Endothelial cell of hepatic sinusoid (primary cell): ENCODE results near the gene NLGN4X.

Experiments
- in situ Hi-C: cut with HindIII; loops from 2 replicates; pipeline ENCODE4 v1.10.0; 2017; ENCODE audit warnings: low sequenced_read_pairs

Gene NLGN4X

DNA sequence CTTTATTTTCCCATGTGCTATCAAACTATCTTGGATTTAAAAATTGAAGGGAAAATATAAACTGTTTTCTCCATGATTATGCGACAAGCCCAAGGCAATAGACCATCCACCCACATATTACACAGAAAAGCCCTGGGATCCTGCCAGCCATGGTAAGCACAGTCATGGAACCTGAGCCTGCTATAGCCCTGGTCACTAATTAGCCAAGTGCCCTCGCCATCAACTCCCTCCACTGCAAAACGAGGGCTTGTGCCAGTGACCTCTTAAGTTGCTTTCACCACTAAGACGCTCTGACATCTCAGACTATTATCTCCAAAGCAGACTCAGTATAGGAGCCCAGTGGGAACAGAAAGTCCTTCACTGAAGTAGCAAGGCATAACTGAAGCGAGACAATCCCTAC lies 69.2 kb downstream of the NLGN4X start:
- in situ Hi-C loops = no loop called here

DNA sequence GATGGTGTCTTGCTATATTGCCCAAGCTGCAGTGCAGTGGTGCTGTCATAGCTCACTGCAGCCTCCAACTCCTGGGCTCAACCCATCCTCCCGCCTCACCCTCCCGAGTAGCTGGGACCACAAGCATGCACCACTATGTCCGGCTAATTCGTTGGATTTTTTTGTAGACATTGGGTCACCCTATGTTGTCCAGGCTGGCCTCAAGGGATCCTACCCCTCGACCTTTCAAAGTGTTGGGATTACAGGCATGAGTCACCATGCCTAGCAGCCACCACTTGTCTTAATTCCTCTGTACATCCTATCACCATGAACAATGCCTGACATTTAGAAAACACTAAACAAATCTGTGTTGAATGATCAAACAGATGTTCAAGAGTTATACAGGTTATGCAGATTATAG lies 76.7 kb downstream of the NLGN4X start:
- in situ Hi-C loops = no loop called here

DNA sequence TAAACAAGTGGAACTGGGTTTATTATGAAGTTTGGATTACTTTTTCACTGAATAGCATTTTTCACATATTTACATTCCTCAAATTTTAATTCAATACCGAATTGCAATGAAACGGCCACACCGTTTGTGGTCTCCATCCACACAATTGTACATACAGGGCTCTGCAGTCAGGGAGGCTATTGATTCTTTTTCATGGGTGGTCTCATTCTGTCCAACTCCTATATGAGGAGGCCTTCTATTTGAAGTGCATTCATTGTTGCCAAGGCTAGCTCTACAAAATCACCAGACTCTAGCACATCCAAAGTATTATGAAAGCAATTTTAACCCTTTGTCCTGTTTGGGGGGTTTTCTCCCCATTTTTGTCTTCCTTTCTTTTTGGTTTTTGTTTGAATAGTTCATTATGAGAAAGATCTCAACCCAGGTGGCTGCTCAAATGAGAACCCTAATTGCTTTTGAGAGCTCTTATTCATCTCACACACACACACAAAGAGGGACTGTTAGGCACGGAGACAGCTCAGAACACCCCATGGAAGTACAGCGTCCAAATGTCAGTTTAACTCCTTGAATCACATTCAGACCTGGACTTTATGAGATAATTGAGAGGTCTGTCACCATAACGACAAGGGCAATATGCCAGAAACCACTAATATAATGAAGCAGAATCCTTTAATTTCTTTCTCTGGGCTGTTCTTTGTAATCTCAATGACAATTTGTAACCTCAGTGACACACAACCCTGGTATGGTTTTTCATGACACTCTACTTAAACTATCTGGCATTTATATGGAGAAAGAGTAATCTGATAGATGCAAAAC lies 79.4 kb downstream of the NLGN4X start:
- in situ Hi-C loops = loop anchor here (5.0 kb wide), 1 partner anchor 57 kb away; no protein-coding TSS in a partner anchor

DNA sequence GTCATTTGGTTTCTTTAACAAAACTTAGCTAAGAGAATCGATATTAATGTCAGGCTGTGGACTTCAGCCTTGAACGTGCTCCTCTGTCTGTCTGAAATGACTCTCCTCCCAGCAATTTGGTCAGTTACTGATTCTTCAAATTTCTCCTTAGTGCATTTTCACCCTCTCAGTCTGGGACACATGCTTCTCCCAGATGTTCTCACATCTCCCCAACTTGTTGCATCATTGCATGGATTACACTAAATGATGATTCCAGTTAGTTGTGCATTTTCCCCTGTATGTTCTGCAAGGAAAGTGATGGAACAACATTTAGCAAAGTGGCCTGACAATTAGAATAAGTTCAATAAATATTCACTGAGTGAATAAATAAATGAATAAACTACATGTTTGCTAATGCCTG lies 94.4 kb downstream of the NLGN4X start:
- in situ Hi-C loops = no loop called here

GRCh38 chrX:6132970-6133369 lies 95.7 kb downstream of the NLGN4X start:
- in situ Hi-C loops = no loop called here

DNA sequence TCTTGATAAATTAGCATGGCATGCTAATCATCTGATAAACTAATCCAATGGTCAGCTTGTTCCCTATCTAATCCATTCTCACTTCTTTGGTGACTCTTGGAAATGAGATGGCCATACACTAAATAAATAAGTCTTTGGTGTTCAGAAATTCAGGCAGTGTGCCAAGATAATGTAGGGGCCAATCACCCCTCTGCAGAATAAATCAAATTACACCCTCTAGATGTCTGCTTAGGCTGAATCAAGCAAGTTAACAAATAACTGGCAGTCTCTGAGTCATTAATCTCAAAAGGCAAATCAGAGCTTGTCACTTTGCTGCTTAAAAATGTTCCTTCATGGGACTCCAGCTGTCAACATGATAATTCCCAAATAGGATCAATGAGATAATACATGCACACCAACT lies 97.4 kb downstream of the NLGN4X start:
- in situ Hi-C loops = no loop called here

DNA sequence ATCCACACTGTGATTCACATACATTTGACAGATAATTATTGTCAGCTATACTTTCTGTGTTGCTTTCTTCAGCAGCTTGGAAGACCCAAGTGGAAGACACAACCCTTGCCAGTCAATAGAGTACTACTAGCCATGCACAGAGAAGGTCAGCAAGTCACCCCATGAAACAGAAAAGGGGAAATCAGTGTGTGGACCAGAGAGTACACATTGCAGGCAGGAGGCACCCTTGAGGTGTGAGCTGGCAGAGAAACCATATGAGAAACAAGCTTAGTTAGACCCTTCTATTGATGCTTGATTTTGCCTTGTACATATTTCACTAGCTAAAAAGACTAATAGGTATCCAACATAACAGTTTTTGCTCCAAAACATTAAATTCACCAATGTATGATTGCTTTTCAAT lies 99.5 kb downstream of the NLGN4X start:
- in situ Hi-C loops = no loop called here

GRCh38 chrX:6120329-6120728 lies 108.3 kb downstream of the NLGN4X start:
- in situ Hi-C loops = no loop called here

DNA sequence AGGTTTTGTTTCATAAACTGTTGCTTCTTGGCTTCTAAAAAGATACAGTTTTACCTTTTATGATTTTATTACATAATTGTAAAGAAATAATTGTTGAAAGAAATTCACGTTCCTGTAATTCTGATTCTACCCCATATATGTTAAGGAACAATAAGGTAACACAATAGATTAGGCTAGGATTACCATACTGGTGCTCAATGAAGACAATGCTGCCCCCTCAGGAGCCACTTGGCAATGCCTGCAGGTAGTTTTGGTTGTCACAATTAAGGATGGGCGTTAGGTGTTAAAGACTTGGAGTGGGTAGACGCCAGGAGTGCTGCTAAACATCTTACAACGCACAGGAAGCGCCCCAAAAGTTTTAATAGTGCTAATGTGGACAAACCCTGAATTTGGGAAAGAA lies 133.2 kb downstream of the NLGN4X start:
- in situ Hi-C loops = no loop called here

DNA sequence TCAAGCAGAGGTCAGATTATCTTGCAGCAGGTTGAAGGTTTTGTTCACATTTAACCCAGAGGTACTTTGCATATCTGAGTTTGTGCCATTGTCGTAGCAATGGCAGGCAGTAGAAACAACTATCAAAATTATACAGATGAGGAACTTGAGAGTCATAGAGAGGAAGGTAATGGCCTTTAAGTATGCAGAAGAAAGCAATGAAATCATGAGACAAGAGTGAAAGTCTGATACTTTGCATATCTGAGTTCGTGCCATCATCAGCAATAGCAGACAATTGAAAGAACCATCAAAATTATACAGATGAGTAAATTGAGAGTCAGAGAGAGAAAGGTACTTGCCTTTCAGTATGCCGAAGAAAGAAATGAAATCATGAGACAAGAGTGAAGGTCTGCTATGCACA lies 154.1 kb downstream of the NLGN4X start:
- in situ Hi-C loops = no loop called here

DNA sequence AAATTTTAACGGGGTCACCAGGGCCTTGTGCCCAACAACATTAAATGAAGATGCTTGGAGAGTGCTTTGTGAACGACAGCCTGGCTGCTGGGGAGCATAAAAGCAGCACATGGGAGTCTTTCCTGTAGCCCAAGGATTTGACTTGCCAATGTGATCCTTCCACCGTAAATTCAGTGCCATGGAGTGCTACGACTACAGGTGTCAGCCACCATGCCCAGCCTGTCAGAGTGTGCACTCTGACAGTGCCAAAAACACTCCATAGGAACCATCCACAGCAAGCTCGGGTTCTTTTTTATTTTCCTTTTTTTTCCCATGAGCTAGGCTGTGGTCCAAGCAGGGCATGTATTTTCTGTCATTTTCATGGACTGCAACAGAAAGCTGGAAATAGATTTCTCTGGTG lies 156.9 kb downstream of the NLGN4X start:
- in situ Hi-C loops = no loop called here

GRCh38 chrX:6067600-6067999 lies 161.1 kb downstream of the NLGN4X start:
- in situ Hi-C loops = no loop called here

GRCh38 chrX:6053141-6053540 lies 175.5 kb downstream of the NLGN4X start:
- in situ Hi-C loops = no loop called here

- in situ Hi-C loops = no loop called here
Observed at GRCh38 chrX:6052111-6052745, 176.4 kb downstream of the NLGN4X start.

- in situ Hi-C loops = no loop called here
Observed at GRCh38 chrX:6049132-6049531, 179.5 kb downstream of the NLGN4X start.

DNA sequence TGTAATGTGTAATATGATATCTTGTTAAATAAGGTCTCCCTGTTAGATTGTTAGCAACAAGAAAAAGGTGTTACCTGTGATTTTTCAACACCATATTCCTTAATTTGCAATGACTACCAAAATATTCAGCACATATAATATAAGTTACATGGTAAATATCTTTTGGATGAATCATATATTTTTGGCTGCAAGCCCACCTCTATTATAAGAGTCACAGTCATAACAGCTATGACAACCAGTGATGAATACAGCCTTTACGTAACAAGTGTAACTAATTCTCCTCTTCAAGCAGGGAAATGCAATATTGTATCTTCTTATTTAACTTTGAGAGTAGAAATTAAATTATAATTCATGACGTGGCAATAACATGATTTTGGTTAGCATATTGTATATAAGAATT lies 187.0 kb downstream of the NLGN4X start:
- in situ Hi-C loops = no loop called here

DNA sequence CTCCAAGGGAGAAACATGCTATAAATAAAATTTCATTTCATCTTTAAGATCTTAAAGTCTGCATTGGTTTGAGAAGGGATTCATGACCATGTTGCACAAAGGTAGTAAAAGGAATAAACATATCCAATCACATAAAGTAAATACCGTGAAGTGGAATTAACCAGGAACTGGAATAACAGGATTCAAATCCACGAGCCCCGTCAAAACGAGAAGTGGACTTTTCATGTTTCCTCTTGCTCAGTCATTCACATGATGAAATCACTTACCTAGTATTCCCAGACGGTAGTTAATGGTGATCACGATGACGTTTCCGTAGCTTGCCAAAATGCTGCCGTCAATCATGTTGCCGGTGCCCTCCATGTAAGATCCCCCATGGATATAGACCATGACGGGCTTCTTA lies 199.7 kb downstream of the NLGN4X start:
- in situ Hi-C loops = no loop called here

DNA sequence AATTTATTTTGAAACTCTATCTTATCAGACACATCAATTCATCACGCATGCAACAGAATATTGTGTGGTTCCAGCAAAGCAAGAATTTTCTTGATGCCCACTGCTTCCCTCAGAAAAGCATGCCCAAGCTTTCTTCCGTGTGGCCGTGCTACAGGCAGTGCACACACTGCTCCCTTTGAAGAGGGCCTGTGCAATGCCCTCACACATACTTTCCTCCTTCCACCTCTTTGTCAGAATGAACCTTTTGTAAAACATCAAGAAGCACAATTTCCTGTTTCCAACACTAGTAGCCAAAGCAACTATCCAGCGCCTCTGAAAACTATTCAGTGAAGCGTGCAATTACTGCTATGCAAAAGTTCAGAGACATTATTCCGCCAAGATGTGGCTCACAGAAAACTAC lies 201.7 kb downstream of the NLGN4X start:
- in situ Hi-C loops = no loop called here

GRCh38 chrX:6026429-6026828 lies 202.2 kb downstream of the NLGN4X start:
- in situ Hi-C loops = no loop called here

- in situ Hi-C loops = no loop called here
Observed at GRCh38 chrX:6024204-6024603, 204.5 kb downstream of the NLGN4X start.

DNA sequence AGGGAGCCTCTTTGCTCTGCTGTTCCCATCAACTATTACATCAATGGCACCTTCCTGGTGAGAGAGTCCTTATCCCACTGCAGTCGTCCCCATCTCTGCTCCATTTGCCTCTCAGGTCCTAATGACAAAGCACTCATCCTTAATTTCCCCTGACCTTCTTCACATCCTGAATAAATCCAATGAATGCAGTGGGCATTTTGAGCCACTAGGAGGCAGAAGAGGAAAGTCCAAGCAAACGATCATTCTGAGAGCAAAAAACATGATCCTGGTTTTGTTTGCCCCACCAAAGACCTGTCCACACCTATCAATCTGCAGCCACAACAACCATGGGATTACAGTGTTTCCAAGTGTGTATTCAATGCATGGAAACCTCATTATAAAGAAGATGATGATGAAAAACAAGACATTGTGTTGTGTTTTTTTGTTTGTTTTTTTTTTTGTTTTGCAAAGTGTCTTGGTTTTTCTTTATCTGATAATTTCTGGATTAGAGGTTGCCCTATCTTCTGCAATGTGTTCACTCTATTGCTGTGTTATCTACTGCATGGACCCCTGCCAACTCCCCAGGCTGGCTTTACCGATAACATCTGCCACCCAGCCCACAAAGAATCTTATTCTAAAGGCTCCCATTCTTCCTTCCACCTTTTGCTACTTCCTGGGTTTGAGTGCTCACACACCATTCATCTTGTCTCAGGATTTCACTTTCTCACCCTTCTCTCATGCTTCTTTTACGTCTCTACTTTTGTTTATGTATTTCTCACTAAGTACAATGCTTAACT lies 207.2 kb downstream of the NLGN4X start:
- in situ Hi-C loops = no loop called here

DNA sequence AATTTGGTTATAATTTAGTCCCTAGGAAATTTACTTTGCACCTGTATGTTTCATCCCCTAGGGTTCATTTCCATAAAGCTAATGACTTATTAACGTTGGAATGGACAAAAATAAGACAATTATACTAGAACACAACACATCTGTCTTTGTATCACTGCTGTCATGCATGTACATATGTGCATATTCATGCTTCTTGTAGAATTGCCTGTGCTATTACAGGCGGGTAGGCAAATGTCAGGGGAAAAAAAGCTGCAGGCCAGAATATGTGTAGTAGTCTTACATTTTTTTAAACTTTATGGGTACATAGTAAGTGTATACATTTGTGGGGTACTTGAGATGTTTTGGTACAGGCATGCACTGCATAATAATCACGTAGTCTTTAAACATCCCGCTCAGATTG lies 209.6 kb downstream of the NLGN4X start:
- in situ Hi-C loops = no loop called here
